ENCODE results near the gene LONP2.
A peak's percentile ranks its signal among the peaks of the same experiment; 100 is the strongest.
"Not testable (repeated sequence)": the region's sequence is repeated elsewhere in the genome, so short reads cannot be mapped to it uniquely, and the experiment has no call there.

The LONP2 gene

GRCh38 chr16:48218473-48218872 is 25.6 kb upstream of the LONP2 start:
- Histone ChIP-seq H3K9ac (ENCODE audit: low read length) (no peak overlapping the region), H3K36me3 (ENCODE audit: control insufficient read depth, insufficient read depth, low read length) (no peaks in the 10 kb centered on the region), H3K27me3 (ENCODE audit: control insufficient read depth, insufficient read depth, low read length) (no peaks in the 10 kb centered on the region), H3K4me3 (ENCODE audit: low read length) (no peak overlapping the region), H3K4me1 (ENCODE audit: control insufficient read depth, insufficient read depth, low read length) (no peaks in the 10 kb centered on the region), H3K9me3 (ENCODE audit: control insufficient read depth, low read length) (no peaks in the 10 kb centered on the region)

- Histone ChIP-seq H3K36me3 (ENCODE audit: control insufficient read depth, insufficient read depth, low read length) (no peaks in the 10 kb centered on the region), H3K4me3 (ENCODE audit: low read length) (no peak overlapping the region)
These were observed 23.2 kb upstream of the LONP2 start for GRCh38 chr16:48220891-48221290.

GRCh38 chr16:48223490-48223889 is 20.6 kb upstream of the LONP2 start:
- H3K9ac ChIP-seq (ENCODE audit: low read length), result no peak overlapping the region
- no peak overlapping the region for H3K4me3 ChIP-seq (ENCODE audit: low read length)
- no peaks in the 10 kb centered on the region for H3K4me1 ChIP-seq (ENCODE audit: control insufficient read depth, insufficient read depth, low read length)
- no peaks in the 10 kb centered on the region for H3K9me3 ChIP-seq (ENCODE audit: control insufficient read depth, low read length)
- H3K36me3 ChIP-seq (ENCODE audit: control insufficient read depth, insufficient read depth, low read length), result no peaks in the 10 kb centered on the region
- no peaks in the 10 kb centered on the region for H3K27me3 ChIP-seq (ENCODE audit: control insufficient read depth, insufficient read depth, low read length)

More at GRCh38 chr16:48220891-48221290, 23.2 kb upstream of the LONP2 start:
- Histone ChIP-seq H3K4me1 (ENCODE audit: control insufficient read depth, insufficient read depth, low read length) (no peaks in the 10 kb centered on the region), H3K9me3 (ENCODE audit: control insufficient read depth, low read length) (no peaks in the 10 kb centered on the region), H3K9ac (ENCODE audit: low read length) (no peak overlapping the region), H3K27me3 (ENCODE audit: control insufficient read depth, insufficient read depth, low read length) (no peaks in the 10 kb centered on the region)

GRCh38 chr16:48225456-48225855 is 18.6 kb upstream of the LONP2 start:
- peaks cover 9% of the 10 kb centered on the region for H3K4me1 ChIP-seq (ENCODE audit: control insufficient read depth, insufficient read depth, low read length)
- H3K9me3 ChIP-seq (ENCODE audit: control insufficient read depth, low read length), result no peaks in the 10 kb centered on the region
- no peak overlapping the region for H3K4me3 ChIP-seq (ENCODE audit: low read length)
- H3K9ac ChIP-seq (ENCODE audit: low read length), result no peak overlapping the region
- H3K27me3 ChIP-seq (ENCODE audit: control insufficient read depth, insufficient read depth, low read length), result no peaks in the 10 kb centered on the region
- no peaks in the 10 kb centered on the region for H3K36me3 ChIP-seq (ENCODE audit: control insufficient read depth, insufficient read depth, low read length)

- Histone ChIP-seq H3K9me3 (ENCODE audit: control insufficient read depth, low read length) (no peaks in the 10 kb centered on the region), H3K4me1 (ENCODE audit: control insufficient read depth, insufficient read depth, low read length) (peaks cover 27% of the 10 kb centered on the region), H3K36me3 (ENCODE audit: control insufficient read depth, insufficient read depth, low read length) (no peaks in the 10 kb centered on the region), H3K4me3 (ENCODE audit: low read length) (no peak overlapping the region), H3K27me3 (ENCODE audit: control insufficient read depth, insufficient read depth, low read length) (no peaks in the 10 kb centered on the region), H3K9ac (ENCODE audit: low read length) (no peak overlapping the region)
These were observed 12.2 kb upstream of the LONP2 start for GRCh38 chr16:48231727-48232492.

GRCh38 chr16:48232493-48233040 is 11.5 kb upstream of the LONP2 start:
- no peaks in the 10 kb centered on the region for H3K27me3 ChIP-seq (ENCODE audit: control insufficient read depth, insufficient read depth, low read length)
- H3K36me3 ChIP-seq (ENCODE audit: control insufficient read depth, insufficient read depth, low read length), result no peaks in the 10 kb centered on the region
- no peaks in the 10 kb centered on the region for H3K9me3 ChIP-seq (ENCODE audit: control insufficient read depth, low read length)
- no peak overlapping the region for H3K4me3 ChIP-seq (ENCODE audit: low read length)
- H3K4me1 ChIP-seq (ENCODE audit: control insufficient read depth, insufficient read depth, low read length), result peaks cover 27% of the 10 kb centered on the region
- H3K9ac ChIP-seq (ENCODE audit: low read length), result no peak overlapping the region

- H3K4me1 ChIP-seq (ENCODE audit: control insufficient read depth, insufficient read depth, low read length), result peaks cover 23% of the 10 kb centered on the region
- H3K9me3 ChIP-seq (ENCODE audit: control insufficient read depth, low read length), result no peaks in the 10 kb centered on the region
- no peaks in the 10 kb centered on the region for H3K36me3 ChIP-seq (ENCODE audit: control insufficient read depth, insufficient read depth, low read length)
- H3K27me3 ChIP-seq (ENCODE audit: control insufficient read depth, insufficient read depth, low read length), result no peaks in the 10 kb centered on the region
- H3K4me3 ChIP-seq (ENCODE audit: low read length), result no peak overlapping the region
- no peak overlapping the region for H3K9ac ChIP-seq (ENCODE audit: low read length)
These were observed 9.5 kb upstream of the LONP2 start for GRCh38 chr16:48234630-48235029.

GRCh38 chr16:48235058-48235555 is 9.0 kb upstream of the LONP2 start:
- H3K36me3 ChIP-seq (ENCODE audit: control insufficient read depth, insufficient read depth, low read length), result no peaks in the 10 kb centered on the region
- H3K4me3 ChIP-seq (ENCODE audit: low read length), result no peak overlapping the region
- peaks cover 19% of the 10 kb centered on the region for H3K4me1 ChIP-seq (ENCODE audit: control insufficient read depth, insufficient read depth, low read length)
- H3K9ac ChIP-seq (ENCODE audit: low read length), result no peak overlapping the region
- H3K27me3 ChIP-seq (ENCODE audit: control insufficient read depth, insufficient read depth, low read length), result no peaks in the 10 kb centered on the region
- no peaks in the 10 kb centered on the region for H3K9me3 ChIP-seq (ENCODE audit: control insufficient read depth, low read length)

- Histone ChIP-seq H3K4me3 (ENCODE audit: low read length) (no peak overlapping the region), H3K4me1 (ENCODE audit: control insufficient read depth, insufficient read depth, low read length) (peaks cover 18% of the 10 kb centered on the region), H3K36me3 (ENCODE audit: control insufficient read depth, insufficient read depth, low read length) (no peaks in the 10 kb centered on the region), H3K9me3 (ENCODE audit: control insufficient read depth, low read length) (no peaks in the 10 kb centered on the region), H3K9ac (ENCODE audit: low read length) (no peak overlapping the region), H3K27me3 (ENCODE audit: control insufficient read depth, insufficient read depth, low read length) (no peaks in the 10 kb centered on the region)
These were observed 8.5 kb upstream of the LONP2 start for GRCh38 chr16:48235556-48236136.

- no peak overlapping the region for H3K9ac ChIP-seq (ENCODE audit: low read length)
- no peaks in the 10 kb centered on the region for H3K9me3 ChIP-seq (ENCODE audit: control insufficient read depth, low read length)
- peaks cover 18% of the 10 kb centered on the region for H3K4me1 ChIP-seq (ENCODE audit: control insufficient read depth, insufficient read depth, low read length)
- H3K27me3 ChIP-seq (ENCODE audit: control insufficient read depth, insufficient read depth, low read length), result no peaks in the 10 kb centered on the region
- H3K4me3 ChIP-seq (ENCODE audit: low read length), result no peak overlapping the region
- no peaks in the 10 kb centered on the region for H3K36me3 ChIP-seq (ENCODE audit: control insufficient read depth, insufficient read depth, low read length)
These were observed 7.8 kb upstream of the LONP2 start for GRCh38 chr16:48236286-48236685.

- H3K4me1 ChIP-seq (ENCODE audit: control insufficient read depth, insufficient read depth, low read length), result peaks cover 16% of the 10 kb centered on the region
- not testable (repeated sequence) for H3K27me3 ChIP-seq (ENCODE audit: control insufficient read depth, insufficient read depth, low read length); H3K9ac ChIP-seq (ENCODE audit: low read length); H3K4me3 ChIP-seq (ENCODE audit: low read length); H3K9me3 ChIP-seq (ENCODE audit: control insufficient read depth, low read length); H3K36me3 ChIP-seq (ENCODE audit: control insufficient read depth, insufficient read depth, low read length)
These were observed 4.0 kb upstream of the LONP2 start for GRCh38 chr16:48240147-48240546.

- Histone ChIP-seq H3K9me3 (ENCODE audit: control insufficient read depth, low read length) (no peaks in the 10 kb centered on the region), H3K4me1 (ENCODE audit: control insufficient read depth, insufficient read depth, low read length) (peaks cover 15% of the 10 kb centered on the region), H3K9ac (ENCODE audit: low read length) (peak overlapping the region; percentile 91), H3K36me3 (ENCODE audit: control insufficient read depth, insufficient read depth, low read length) (no peaks in the 10 kb centered on the region), H3K4me3 (ENCODE audit: low read length) (peak overlapping the region; percentile 98), H3K27me3 (ENCODE audit: control insufficient read depth, insufficient read depth, low read length) (no peaks in the 10 kb centered on the region)
These were observed 729 bp downstream of the LONP2 start for GRCh38 chr16:48244863-48245195.

Data from mucosa of stomach (tissue), 1 donor.